Measurements from ENCODE around the gene MMRN2. TPM values are rescaled to one million over a fixed set of nuclear protein-coding genes. Genes with fewer than 3 reads are reported as not detected.
"Not testable (repeated sequence)": the region's sequence is repeated elsewhere in the genome, so short reads cannot be mapped to it uniquely, and the experiment has no call there.

The MMRN2 gene
- total and polyA plus RNA-seq, 4 donors, result 10.2 to 55.3 (median 29.0) TPM

- peak in 1 of 3 donors; percentile 2 for DNase-seq
- Histone ChIP-seq H3K36me3 (ENCODE audit: control insufficient read depth in 4 of 4, insufficient read depth in 4 of 4, low read length in 4 of 4) (no peaks in the 10 kb centered on the region), H3K9ac (ENCODE audit: insufficient read depth in 1 of 2, low read length in 2 of 2) (no peak overlapping the region), H3K4me1 (ENCODE audit: control insufficient read depth in 5 of 5, insufficient read depth in 5 of 5, low read length in 5 of 5) (peaks cover 0 to 27% (median 14%) of the 10 kb centered on the region in 5 donors), H3K27ac (ENCODE audit: low read depth in 1 of 2, low read length in 1 of 2) (no peak overlapping the region), H3K9me3 (ENCODE audit: control insufficient read depth in 4 of 4, insufficient read depth in 3 of 4, low read length in 3 of 4) (peaks cover 0 to 4% (median 0%) of the 10 kb centered on the region in 4 donors), H3K27me3 (ENCODE audit: control insufficient read depth in 3 of 3, insufficient read depth in 3 of 3, low read length in 2 of 3) (no peaks in the 10 kb centered on the region), H3K4me3 (no peak overlapping the region)
- no peak for TF ChIP-seq CTCF (IDR thresholded peaks at IDR 0.05; ENCODE audit: control extremely low read depth, extremely low read depth)
- WGBS, 2 donors, result 79 to 87% methylated on average over 7 of the region's 7 CpGs
- ATAC-seq (ENCODE audit: insufficient read depth, low FRiP score), result no peak
Observed at GRCh38 chr10:86952106-86952505, 5.3 kb downstream of the MMRN2 start.

DNA sequence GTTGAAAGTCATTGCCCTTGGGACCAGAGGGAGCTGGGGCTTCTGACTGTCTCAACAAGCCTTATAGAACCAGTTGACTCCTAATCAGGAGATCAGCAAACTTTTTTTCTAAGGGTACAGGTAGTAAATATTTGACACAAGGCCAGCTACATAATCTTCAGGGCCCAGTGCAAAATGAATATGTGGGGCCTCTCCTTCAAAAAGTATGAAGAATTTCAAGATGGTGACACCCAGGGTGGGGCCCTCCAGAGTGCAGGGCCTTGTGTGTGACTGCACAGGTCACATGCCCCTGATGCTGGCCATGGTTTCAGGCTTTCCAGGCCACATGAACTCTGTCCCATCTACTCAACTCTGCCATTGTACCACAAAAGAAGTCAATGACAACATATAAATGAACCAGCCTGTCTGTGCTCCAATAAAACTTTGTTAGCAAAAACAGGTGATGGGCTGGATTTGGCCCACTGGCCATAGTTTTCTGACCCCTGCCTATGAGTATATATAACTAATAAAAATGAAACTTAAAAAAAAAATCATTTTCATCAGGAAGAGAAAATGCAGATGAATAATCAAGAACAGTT is 6.1 kb downstream of the MMRN2 start:
- no peak overlapping the region for H3K27ac ChIP-seq (ENCODE audit: low read depth in 1 of 2, low read length in 1 of 2)
- peaks cover 0 to 24% (median 14%) of the 10 kb centered on the region in 5 donors for H3K4me1 ChIP-seq (ENCODE audit: control insufficient read depth in 5 of 5, insufficient read depth in 5 of 5, low read length in 5 of 5)
- no peaks in the 10 kb centered on the region for H3K27me3 ChIP-seq (ENCODE audit: control insufficient read depth in 3 of 3, insufficient read depth in 3 of 3, low read length in 2 of 3)
- H3K4me3 ChIP-seq, result no peak overlapping the region
- peaks cover 0 to 4% (median 0%) of the 10 kb centered on the region in 4 donors for H3K9me3 ChIP-seq (ENCODE audit: control insufficient read depth in 4 of 4, insufficient read depth in 3 of 4, low read length in 3 of 4)
- H3K9ac ChIP-seq (ENCODE audit: insufficient read depth in 1 of 2, low read length in 2 of 2), result no peak overlapping the region
- no peak for ATAC-seq (ENCODE audit: insufficient read depth, low FRiP score)
- no peak for DNase-seq
- no peaks in the 10 kb centered on the region for H3K36me3 ChIP-seq (ENCODE audit: control insufficient read depth in 4 of 4, insufficient read depth in 4 of 4, low read length in 4 of 4)
- TF ChIP-seq CTCF (IDR thresholded peaks at IDR 0.05; ENCODE audit: control extremely low read depth, extremely low read depth), result no peak

DNA sequence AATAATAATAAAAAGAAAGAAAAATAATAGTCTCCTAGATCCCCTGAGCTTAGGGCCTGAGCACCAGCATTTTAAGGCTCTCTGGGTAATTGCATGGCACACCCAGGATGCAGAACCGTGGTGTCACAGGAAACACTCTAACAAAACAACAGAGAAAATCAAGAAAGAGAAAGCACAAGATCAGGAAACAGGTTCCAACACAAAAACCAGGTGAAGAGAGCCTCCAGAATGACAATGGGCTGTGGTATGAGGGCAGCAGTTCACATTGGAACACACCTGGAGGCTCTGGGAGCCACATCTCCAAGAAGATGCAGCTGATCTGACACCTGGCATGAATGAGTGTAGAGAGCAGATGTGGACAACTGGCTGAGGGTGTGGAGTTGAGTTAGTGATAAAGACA is 7.1 kb downstream of the MMRN2 start:
- 41 to 58% methylated on average over 1 of the region's 1 CpG for WGBS, 2 donors
- H3K4me1 ChIP-seq (ENCODE audit: control insufficient read depth in 5 of 5, insufficient read depth in 5 of 5, low read length in 5 of 5), result peaks cover 0 to 19% (median 12%) of the 10 kb centered on the region in 5 donors
- H3K36me3 ChIP-seq (ENCODE audit: control insufficient read depth in 4 of 4, insufficient read depth in 4 of 4, low read length in 4 of 4), result no peaks in the 10 kb centered on the region
- no peak for TF ChIP-seq CTCF (IDR thresholded peaks at IDR 0.05; ENCODE audit: control extremely low read depth, extremely low read depth)
- no peak for DNase-seq
- peaks cover 0 to 4% (median 0%) of the 10 kb centered on the region in 4 donors for H3K9me3 ChIP-seq (ENCODE audit: control insufficient read depth in 4 of 4, insufficient read depth in 3 of 4, low read length in 3 of 4)
- no peaks in the 10 kb centered on the region for H3K27me3 ChIP-seq (ENCODE audit: control insufficient read depth in 3 of 3, insufficient read depth in 3 of 3, low read length in 2 of 3)
- no peak overlapping the region for H3K27ac ChIP-seq (ENCODE audit: low read depth in 1 of 2, low read length in 1 of 2)
- H3K9ac ChIP-seq (ENCODE audit: insufficient read depth in 1 of 2, low read length in 2 of 2), result no peak overlapping the region
- H3K4me3 ChIP-seq, result no peak overlapping the region
- ATAC-seq (ENCODE audit: insufficient read depth, low FRiP score), result no peak

DNA sequence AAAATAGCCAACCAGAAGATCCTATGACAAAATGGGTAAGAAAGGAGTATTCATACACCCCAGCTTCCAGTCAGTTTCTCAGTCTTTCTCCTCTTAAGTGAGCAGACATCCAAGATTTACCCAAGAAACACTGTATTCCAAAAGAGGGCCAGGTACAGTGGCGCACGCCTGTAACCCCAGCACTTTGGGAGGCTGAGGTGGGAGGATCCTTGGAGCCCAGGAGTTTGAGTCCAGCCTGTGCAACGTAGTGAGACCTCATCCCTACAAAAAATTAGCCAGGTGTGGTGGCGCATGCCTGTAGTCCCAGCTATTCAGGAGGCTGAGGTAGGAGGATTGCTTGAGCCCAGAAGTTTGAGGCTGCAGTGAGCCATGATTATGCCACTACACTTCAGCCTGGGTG is 9.6 kb downstream of the MMRN2 start:
- 95 to 97% methylated on average over 4 of the region's 4 CpGs for WGBS, 2 donors
- H3K27me3 ChIP-seq (ENCODE audit: control insufficient read depth in 3 of 3, insufficient read depth in 3 of 3, low read length in 2 of 3); H3K4me1 ChIP-seq (ENCODE audit: control insufficient read depth in 5 of 5, insufficient read depth in 5 of 5, low read length in 5 of 5); H3K27ac ChIP-seq (ENCODE audit: low read depth in 1 of 2, low read length in 1 of 2); H3K4me3 ChIP-seq; ATAC-seq (ENCODE audit: insufficient read depth, low FRiP score); H3K9me3 ChIP-seq (ENCODE audit: control insufficient read depth in 4 of 4, insufficient read depth in 3 of 4, low read length in 3 of 4); H3K9ac ChIP-seq (ENCODE audit: insufficient read depth in 1 of 2, low read length in 2 of 2); DNase-seq: not testable (repeated sequence)
- peaks cover 0 to 13% (median 0%) of the 10 kb centered on the region in 4 donors for H3K36me3 ChIP-seq (ENCODE audit: control insufficient read depth in 4 of 4, insufficient read depth in 4 of 4, low read length in 4 of 4)

Measured in lung (tissue), 12 donors.